ENCODE results near the gene PPP6R3. TPM values are rescaled to one million over a fixed set of nuclear protein-coding genes. Genes with fewer than 3 reads are reported as not detected.

The PPP6R3 gene
- total RNA-seq, 2 donors from 2014 or later: 95.0 to 103 TPM

DNA sequence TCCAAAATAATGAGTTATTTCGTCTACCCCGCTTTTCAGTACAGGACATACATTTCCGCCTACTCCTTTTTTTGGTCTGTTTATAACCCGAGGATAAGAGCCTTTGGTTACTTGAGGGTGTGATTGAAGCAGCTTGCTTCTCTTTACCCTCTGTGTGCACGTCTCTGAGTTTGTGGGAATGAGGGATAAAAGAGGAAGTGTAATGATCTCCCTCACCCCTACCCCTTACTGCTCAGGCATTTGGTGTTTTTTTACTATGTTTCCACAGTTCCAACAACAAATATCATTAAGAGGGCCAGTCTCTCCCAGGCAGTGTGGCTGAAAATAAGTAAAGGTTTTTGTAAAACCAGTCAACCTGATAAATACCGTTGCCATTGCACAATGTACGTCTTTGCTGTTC, 140.6 kb downstream of the PPP6R3 start:
- Histone ChIP-seq H3K27me3 (no peaks in the 10 kb centered on the region), H3K4me3 (no peak overlapping the region), H3K27ac (no peak overlapping the region), H3K36me3 (peaks cover 51% of the 10 kb centered on the region), H3K9ac (ENCODE audit: low read depth in 2 of 2, low read length in 2 of 2) (no peak overlapping the region), H3K9me3 (no peaks in the 10 kb centered on the region), H3K4me1 (no peaks in the 10 kb centered on the region)
- intact Hi-C loops (cut with DNase I): no loop called here
- no peak for DNase-seq
- TF ChIP-seq, protein P1, sequence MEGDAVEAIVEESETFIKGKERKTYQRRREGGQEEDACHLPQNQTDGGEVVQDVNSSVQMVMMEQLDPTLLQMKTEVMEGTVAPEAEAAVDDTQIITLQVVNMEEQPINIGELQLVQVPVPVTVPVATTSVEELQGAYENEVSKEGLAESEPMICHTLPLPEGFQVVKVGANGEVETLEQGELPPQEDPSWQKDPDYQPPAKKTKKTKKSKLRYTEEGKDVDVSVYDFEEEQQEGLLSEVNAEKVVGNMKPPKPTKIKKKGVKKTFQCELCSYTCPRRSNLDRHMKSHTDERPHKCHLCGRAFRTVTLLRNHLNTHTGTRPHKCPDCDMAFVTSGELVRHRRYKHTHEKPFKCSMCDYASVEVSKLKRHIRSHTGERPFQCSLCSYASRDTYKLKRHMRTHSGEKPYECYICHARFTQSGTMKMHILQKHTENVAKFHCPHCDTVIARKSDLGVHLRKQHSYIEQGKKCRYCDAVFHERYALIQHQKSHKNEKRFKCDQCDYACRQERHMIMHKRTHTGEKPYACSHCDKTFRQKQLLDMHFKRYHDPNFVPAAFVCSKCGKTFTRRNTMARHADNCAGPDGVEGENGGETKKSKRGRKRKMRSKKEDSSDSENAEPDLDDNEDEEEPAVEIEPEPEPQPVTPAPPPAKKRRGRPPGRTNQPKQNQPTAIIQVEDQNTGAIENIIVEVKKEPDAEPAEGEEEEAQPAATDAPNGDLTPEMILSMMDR (IDR thresholded peaks at IDR 0.05): no peak

DNA sequence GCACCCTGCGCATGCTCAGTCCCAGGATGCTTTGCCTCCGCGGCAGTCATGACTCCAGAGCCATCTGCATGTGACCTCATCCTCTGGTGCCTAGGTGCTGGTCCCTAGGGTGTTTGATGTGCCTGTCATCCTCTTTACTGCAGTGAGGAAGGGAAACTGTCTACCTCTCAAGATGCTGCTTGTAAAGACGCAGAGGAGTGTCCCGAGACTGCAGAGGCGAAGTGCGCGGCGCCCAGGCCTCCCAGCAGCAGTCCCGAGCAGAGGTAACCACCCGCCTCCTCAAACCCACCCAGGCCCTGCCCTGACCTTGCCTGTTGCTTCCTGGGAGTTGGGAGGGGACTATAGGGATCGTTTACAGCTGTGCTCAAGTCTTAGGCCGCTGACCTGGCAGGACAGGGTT, 149.2 kb downstream of the PPP6R3 start:
- no peak overlapping the region for H3K27ac ChIP-seq

DNA sequence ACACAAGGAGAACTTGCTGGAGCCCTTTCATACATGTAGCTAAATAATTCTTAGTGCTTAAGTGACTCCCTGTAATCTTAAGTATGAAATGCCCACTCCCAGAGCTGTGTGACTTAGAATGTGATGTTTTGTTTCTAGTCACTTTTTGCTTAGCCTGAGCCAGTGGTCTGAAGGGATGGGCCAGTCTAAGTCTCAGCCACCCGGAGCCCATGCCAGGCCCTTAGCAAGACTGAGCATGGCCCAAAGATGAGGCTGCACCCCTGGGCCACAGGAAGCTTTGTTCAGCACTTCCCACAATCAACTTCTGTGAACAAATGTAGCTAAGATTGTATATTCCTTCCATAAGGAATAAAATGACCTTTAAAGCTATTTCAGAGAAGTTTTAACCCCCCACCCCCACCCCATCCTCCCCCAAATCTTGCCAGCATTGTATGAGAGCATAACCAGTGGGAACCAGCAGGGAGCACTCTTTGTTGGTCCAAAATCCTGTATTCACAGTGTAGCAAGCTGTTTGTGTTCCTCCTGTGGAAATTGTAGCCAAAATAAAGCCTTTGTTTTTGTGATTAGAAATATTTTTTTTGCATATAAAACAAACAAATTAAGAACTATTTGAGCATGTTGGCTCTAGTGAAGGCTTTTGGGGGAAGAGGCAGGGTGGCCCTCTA, 150.0 kb downstream of the PPP6R3 start:
- no peak for DNase-seq
- H3K27me3 ChIP-seq: no peaks in the 10 kb centered on the region
- no peak overlapping the region for H3K4me3 ChIP-seq
- H3K27ac ChIP-seq: no peak overlapping the region
- H3K36me3 ChIP-seq: peaks cover 24% of the 10 kb centered on the region
- TF ChIP-seq, protein P1 (IDR thresholded peaks at IDR 0.05): no peak
- no peaks in the 10 kb centered on the region for H3K9me3 ChIP-seq
- H3K9ac ChIP-seq (ENCODE audit: low read depth in 2 of 2, low read length in 2 of 2): no peak overlapping the region
- no peaks in the 10 kb centered on the region for H3K4me1 ChIP-seq
- intact Hi-C loops (cut with DNase I): no loop called here

More for the DNA sequence above, 149.2 kb downstream of the PPP6R3 start:
- TF ChIP-seq, protein P1 (IDR thresholded peaks at IDR 0.05): no peak
- Histone ChIP-seq H3K9me3 (no peaks in the 10 kb centered on the region), H3K9ac (ENCODE audit: low read depth in 2 of 2, low read length in 2 of 2) (no peak overlapping the region), H3K27me3 (no peaks in the 10 kb centered on the region), H3K4me1 (no peaks in the 10 kb centered on the region), H3K4me3 (no peak overlapping the region), H3K36me3 (peaks cover 24% of the 10 kb centered on the region)
- DNase-seq: no peak
- intact Hi-C loops (cut with DNase I): no loop called here

DNA sequence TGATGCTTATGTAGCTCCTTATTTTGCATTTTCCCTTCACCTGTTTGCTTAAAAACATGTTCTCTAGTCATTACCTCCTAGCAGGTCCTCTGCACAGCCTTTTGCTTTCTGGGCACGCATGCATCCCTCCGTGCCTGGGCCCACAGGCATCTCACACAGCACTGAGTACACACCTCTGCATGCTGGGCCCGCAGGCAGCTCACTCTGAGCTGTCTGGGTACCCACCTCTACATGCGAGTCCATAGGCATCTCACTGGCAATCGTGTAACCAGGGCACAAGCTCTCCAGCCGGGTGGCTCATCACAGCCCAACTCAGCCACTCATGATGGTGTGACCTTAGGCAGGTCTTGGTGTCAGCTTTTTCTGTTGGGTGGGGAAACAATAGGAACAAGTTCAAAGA, 155.1 kb downstream of the PPP6R3 start:
- Histone ChIP-seq H3K9ac (ENCODE audit: low read depth in 2 of 2, low read length in 2 of 2) (no peak overlapping the region), H3K36me3 (peaks cover 9% of the 10 kb centered on the region), H3K4me1 (no peaks in the 10 kb centered on the region), H3K27me3 (no peaks in the 10 kb centered on the region), H3K9me3 (no peaks in the 10 kb centered on the region), H3K27ac (no peak overlapping the region), H3K4me3 (no peak overlapping the region)
- DNase-seq: no peak
- intact Hi-C loops (cut with DNase I): no loop called here
- TF ChIP-seq, protein P1 (IDR thresholded peaks at IDR 0.05): no peak

DNA sequence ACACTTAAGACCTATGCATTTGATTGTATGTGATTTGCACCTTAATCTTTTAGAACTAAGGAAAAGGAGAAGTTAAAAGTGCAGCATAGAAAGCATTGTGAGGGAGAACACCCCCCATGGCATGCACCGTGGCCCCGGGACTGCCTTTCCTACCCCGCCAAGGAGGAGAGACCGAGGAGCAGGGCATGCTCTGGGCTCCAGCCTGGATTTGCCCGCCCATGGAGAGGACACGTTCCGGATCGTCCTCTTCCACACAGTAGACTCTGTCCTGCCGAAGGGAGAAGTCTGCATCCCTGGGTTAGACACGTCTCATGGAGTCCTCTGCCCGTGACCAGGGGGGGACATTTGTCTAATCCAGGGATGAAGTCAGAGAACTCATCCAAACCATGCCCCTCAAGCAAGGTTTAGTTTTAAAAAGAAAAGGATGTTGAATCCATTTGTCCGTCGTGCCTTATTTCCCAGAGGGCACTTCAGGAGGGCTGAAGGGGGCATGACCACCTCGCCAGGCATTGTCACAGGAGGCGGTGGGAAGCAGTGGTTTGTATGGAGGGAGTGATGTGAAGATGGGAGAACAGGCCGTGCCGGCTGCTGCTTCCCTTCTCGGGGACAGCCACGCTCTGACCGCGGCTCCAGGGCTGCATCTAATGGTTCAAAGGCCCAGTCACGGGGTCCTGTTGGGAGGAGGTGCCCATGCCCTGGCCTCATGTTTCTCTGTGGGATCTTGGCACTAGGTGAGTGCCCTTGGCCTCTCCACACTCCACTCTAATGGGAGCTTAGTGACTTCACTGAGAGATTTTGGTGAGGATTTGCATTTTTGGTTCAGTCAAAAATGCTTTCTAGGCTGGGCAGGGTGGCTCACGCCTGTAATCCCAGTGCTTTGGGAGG, 157.6 kb downstream of the PPP6R3 start:
- Histone ChIP-seq H3K27ac (no peak overlapping the region), H3K9me3 (no peaks in the 10 kb centered on the region), H3K4me1 (no peaks in the 10 kb centered on the region), H3K9ac (ENCODE audit: low read depth in 2 of 2, low read length in 2 of 2) (no peak overlapping the region), H3K36me3 (peaks cover 3% of the 10 kb centered on the region), H3K4me3 (no peak overlapping the region), H3K27me3 (no peaks in the 10 kb centered on the region)
- TF ChIP-seq, protein P1 (IDR thresholded peaks at IDR 0.05): no peak
- intact Hi-C loops (cut with DNase I): no loop called here
- no peak for DNase-seq
